K562 (cell line): ENCODE data around the gene DPEP1. TPM values are rescaled to one million over a fixed set of nuclear protein-coding genes. Genes with fewer than 3 reads are reported as not detected.

ENCODE experiments used
- CCNT2 ChIP-seq: IDR thresholded peaks from 2 replicates; pipeline ENCODE4 v1.6.1; 2011; ENCODE audit warnings: borderline replicate concordance, low read depth, mild to moderate bottlenecking, moderate library complexity, mixed read lengths, low read length; ENCODE audit not compliant: insufficient read length; ENCODE audit errors: extremely low read depth
- HDAC2 ChIP-seq: fragments of 450-650 bp; IDR thresholded peaks from 2 replicates; pipeline ENCODE4 v1.6.1; 2016; ENCODE audit warnings: mild to moderate bottlenecking
- MGA ChIP-seq: fragments of 450-650 bp; IDR thresholded peaks from 2 replicates; pipeline ENCODE4 v1.6.1; 2016; ENCODE audit warnings: mild to moderate bottlenecking, moderate library complexity
- SAP30 ChIP-seq: fragments of 200-600 bp; sonication (generic); IDR thresholded peaks from 2 replicates; pipeline ENCODE4 v1.6.1; 2012; ENCODE audit warnings: borderline replicate concordance, low read depth, mild to moderate bottlenecking, moderate library complexity, low read length, control low read depth, inconsistent platforms; ENCODE audit not compliant: insufficient read depth, poor library complexity, severe bottlenecking
- SMARCC2 ChIP-seq: fragments of 450-650 bp; IDR thresholded peaks from 2 replicates; pipeline ENCODE4 v1.6.1; 2017; ENCODE audit warnings: antibody characterized with exemption, moderate library complexity, mild to moderate bottlenecking, low read depth
- SNRNP70 ChIP-seq: fragments of 200-400 bp; formaldehyde crosslinking; optimal IDR thresholded peaks from 2 replicates; pipeline ENCODE3; 2017; ENCODE audit warnings: low read depth, low read length
- SP1 ChIP-seq: sonication (generic); formaldehyde crosslinking; IDR thresholded peaks from 2 replicates; pipeline ENCODE4 v1.8.1; 2022; ENCODE audit warnings: mild to moderate bottlenecking, missing genetic modification reagents
- polyA plus RNA-seq, 8 experiments: library from polyadenylated mRNA; depleted of rRNA in 4 of 8; stranded (reverse) in 5 of 8; unstranded in 3 of 8; fragments of >200 nt; fragmentation: Nextera tagmentation in 2 of 8; fragmentation: Illumina TruSeq in 1 of 8; extraction: Ambion mirVana in 2 of 8; extraction: Trizol in 1 of 8; gene quantifications; 2 replicates each; pipeline versions ENCODE4 v1.2.1 to v1.2.3, GENCODE V29; 2011 to 2014; ENCODE audit warnings: inconsistent platforms in 1 of 8, missing spikeins in 1 of 8
- total RNA-seq, 7 experiments: library from RNA; depleted of rRNA in 6 of 7; stranded (reverse); fragments of >200 nt in 6 of 7; fragmentation: Illumina TruSeq in 2 of 7; extraction: Trizol in 2 of 7; gene quantifications; 2 replicates each; pipeline versions ENCODE4 v1.2.1 to v1.2.3, GENCODE V29; 2011 to 2021; ENCODE audit warnings: low replicate concordance in 1 of 7
- TF ChIP-seq, protein P1 (sequence below): fragments of 250-450 bp; sonication (Bioruptor Pico); IDR thresholded peaks from 2 replicates; pipeline ENCODE4 v1.5.1; 2021; ENCODE audit warnings: mild to moderate bottlenecking

The DPEP1 gene
- total and polyA plus RNA-seq, 9 of the 15 experiments (the other 6 are each of a cell fraction or from before 2014, with no cell fraction given), result 0.14 to 0.31 (median 0.20) TPM; not detected in 6

DNA sequence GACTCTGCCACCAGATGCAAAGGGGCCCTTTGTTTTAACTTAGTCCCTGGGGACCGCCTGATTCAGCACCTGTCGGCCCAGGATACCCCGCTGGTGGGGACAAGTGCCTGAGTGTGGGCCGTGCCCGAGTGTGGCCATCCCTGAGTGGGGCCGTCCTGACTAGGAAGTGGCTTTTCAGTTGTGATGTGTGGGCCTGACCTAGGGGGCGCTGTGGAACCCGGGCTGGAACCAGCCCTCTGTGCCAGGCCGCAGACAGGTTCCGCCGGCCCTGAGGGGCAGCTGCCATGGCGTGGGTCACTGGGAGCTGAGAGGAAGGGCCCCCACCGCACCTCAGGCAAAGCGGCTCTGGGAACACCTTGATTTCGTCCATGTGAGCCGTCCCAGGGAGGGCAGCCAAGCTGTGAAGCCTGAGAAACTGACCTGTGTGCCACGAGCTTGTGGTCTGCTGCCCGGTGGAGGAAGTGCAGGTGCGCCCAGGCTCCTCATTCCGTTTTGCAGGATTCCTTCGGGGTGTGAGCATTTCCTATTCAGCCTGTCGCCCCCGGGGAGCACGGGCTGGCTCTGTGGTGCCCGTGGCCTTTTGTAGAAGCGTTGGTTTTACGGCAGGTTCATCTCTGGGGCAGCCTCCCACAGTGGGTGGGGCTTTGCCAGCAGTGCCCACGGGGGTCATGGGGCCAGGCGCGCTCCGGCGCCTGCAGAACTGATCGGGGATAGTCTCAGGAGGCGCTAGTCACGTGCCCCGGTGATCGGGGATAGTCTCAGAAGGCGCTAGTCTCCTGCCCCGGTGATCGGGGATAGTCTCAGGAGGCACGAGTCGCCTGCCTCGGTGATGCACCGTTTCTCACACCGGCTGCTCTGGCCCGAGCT lies 47.7 kb upstream of the DPEP1 start (continued):
- peak; percentile 36; the same call in 1 of the 2 replicates for TF ChIP-seq MGA
- TF ChIP-seq SP1 (CRISPR knock-in tag), result 0 out of 2 replicates have a peak, but pooled peaks have one; percentile 48
- TF ChIP-seq SAP30, result no peak
- peak; percentile 31 for TF ChIP-seq CCNT2
- TF ChIP-seq, protein P1, sequence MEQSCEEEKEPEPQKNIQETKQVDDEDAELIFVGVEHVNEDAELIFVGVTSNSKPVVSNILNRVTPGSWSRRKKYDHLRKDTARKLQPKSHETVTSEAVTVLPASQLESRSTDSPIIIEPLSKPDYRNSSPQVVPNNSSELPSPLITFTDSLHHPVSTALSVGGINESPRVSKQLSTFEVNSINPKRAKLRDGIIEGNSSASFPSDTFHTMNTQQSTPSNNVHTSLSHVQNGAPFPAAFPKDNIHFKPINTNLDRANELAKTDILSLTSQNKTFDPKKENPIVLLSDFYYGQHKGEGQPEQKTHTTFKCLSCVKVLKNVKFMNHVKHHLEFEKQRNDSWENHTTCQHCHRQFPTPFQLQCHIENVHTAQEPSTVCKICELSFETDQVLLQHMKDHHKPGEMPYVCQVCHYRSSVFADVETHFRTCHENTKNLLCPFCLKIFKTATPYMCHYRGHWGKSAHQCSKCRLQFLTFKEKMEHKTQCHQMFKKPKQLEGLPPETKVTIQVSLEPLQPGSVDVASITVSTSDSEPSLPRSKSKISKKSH, result no peak
- no peak for TF ChIP-seq SMARCC2
- TF ChIP-seq HDAC2, result 0 out of 2 replicates have a peak, but pooled peaks have one; percentile 7
- peak; percentile 93 for TF ChIP-seq SNRNP70
